Amniotic epithelial cell (primary cell): Measurements from ENCODE around the gene DUSP14.

ENCODE experiments used
- DNase-seq: peaks from one replicate; pipeline ENCODE4 v3.0.0-alpha.2; 2010; ENCODE audit warnings: low read depth

DUSP14 gene

GRCh38 chr17:37562016-37562745, 72.5 kb downstream of the DUSP14 start:
- no peak for DNase-seq
